Peyer's patch (tissue), 4 donors: ENCODE data around the gene TMEM147. TPM values are rescaled to one million over a fixed set of nuclear protein-coding genes. Genes with fewer than 3 reads are reported as not detected.

Experiments
- DNase-seq, 3 donors: peaks; one replicate each; pipeline ENCODE4 v3.0.0-alpha.2; 2017 to 2019
- H3K27ac ChIP-seq, 4 donors: fragments of 200-600 bp; sonication (generic); one replicate each; pipeline ENCODE4 v1.5.1; 2016 to 2019
- H3K27me3 ChIP-seq, 2 donors: fragments of 200-600 bp; sonication (generic); one replicate each; pipeline ENCODE4 v1.5.1; 2019
- H3K36me3 ChIP-seq, 3 donors: fragments of 200-600 bp; sonication (generic); one replicate each; pipeline ENCODE4 v1.5.1; 2016 to 2019
- H3K4me1 ChIP-seq, 4 donors: fragments of 200-600 bp; sonication (generic); one replicate each; pipeline ENCODE4 v1.5.1; 2016 to 2019
- H3K4me3 ChIP-seq, 4 donors: fragments of 200-600 bp; sonication (generic); 1 replicate in 3 of 4; 2 replicates in 1 of 4; pipeline ENCODE4 v1.5.1; 2016 to 2019; ENCODE audit warnings: mild to moderate bottlenecking in 1 of 4
- H3K9me3 ChIP-seq, 4 donors: fragments of 200-600 bp; sonication (generic); one replicate each; pipeline ENCODE4 v1.5.1; 2016 to 2019; ENCODE audit warnings: mild to moderate bottlenecking in 1 of 4
- CTCF ChIP-seq, 6 experiments: fragments of 450-650 bp in 4 of 6; fragments of 200-600 bp in 2 of 6; sonication (generic) in 1 of 6; IDR thresholded peaks; one replicate each; pipeline ENCODE4 v1.5.1; 2017 to 2019; ENCODE audit warnings: antibody characterized with exemption in 6 of 6, mild to moderate bottlenecking in 3 of 6, moderate library complexity in 1 of 6
- POLR2A ChIP-seq, 2 donors: fragments of 450-650 bp; IDR thresholded peaks; one replicate each; pipeline ENCODE4 v1.5.1; 2017; ENCODE audit warnings: antibody characterized with exemption in 2 of 2, mild to moderate bottlenecking in 2 of 2, moderate library complexity in 2 of 2
- total RNA-seq, 4 donors: library from RNA; depleted of rRNA; stranded (reverse); fragments of >200 nt; gene quantifications; one replicate each; pipeline ENCODE4 v1.1.0, GENCODE V29; 2016

Gene TMEM147
- total RNA-seq, 4 donors from 2014 or later, result 34.9 to 59.4 (median 50.9) TPM

- no peak overlapping the region for H3K27ac ChIP-seq
- TF ChIP-seq POLR2A (IDR thresholded peaks at IDR 0.05), result no peak
- TF ChIP-seq CTCF (IDR thresholded peaks at IDR 0.05), result no peak
- H3K4me1 ChIP-seq, result no peaks in the 10 kb centered on the region
- no peaks in the 10 kb centered on the region for H3K9me3 ChIP-seq
- no peak for DNase-seq
- H3K27me3 ChIP-seq, result no peaks in the 10 kb centered on the region
- no peaks in the 10 kb centered on the region for H3K36me3 ChIP-seq
- no peak overlapping the region for H3K4me3 ChIP-seq
Observed at GRCh38 chr19:35519291-35519690, 26.1 kb upstream of the TMEM147 start.

GRCh38 chr19:35521124-35521743 is 24.2 kb upstream of the TMEM147 start:
- no peak for DNase-seq
- Histone ChIP-seq H3K9me3 (no peaks in the 10 kb centered on the region), H3K4me1 (no peaks in the 10 kb centered on the region), H3K4me3 (no peak overlapping the region), H3K27ac (no peak overlapping the region), H3K36me3 (no peaks in the 10 kb centered on the region), H3K27me3 (no peaks in the 10 kb centered on the region)
- TF ChIP-seq CTCF (IDR thresholded peaks at IDR 0.05), result no peak
- TF ChIP-seq POLR2A (IDR thresholded peaks at IDR 0.05), result no peak

GRCh38 chr19:35522745-35523327 is 22.6 kb upstream of the TMEM147 start:
- Histone ChIP-seq H3K27me3 (no peaks in the 10 kb centered on the region), H3K9me3 (no peaks in the 10 kb centered on the region), H3K4me3 (no peak overlapping the region), H3K36me3 (no peaks in the 10 kb centered on the region), H3K27ac (no peak overlapping the region), H3K4me1 (no peaks in the 10 kb centered on the region)
- no peak for DNase-seq
- no peak for TF ChIP-seq POLR2A (IDR thresholded peaks at IDR 0.05)
- no peak for TF ChIP-seq CTCF (IDR thresholded peaks at IDR 0.05)

GRCh38 chr19:35524181-35524837 is 21.1 kb upstream of the TMEM147 start:
- H3K4me3 ChIP-seq, result no peak overlapping the region
- H3K9me3 ChIP-seq, result no peaks in the 10 kb centered on the region
- no peak overlapping the region for H3K27ac ChIP-seq
- DNase-seq, result no peak
- TF ChIP-seq CTCF (IDR thresholded peaks at IDR 0.05) (no peak), POLR2A (IDR thresholded peaks at IDR 0.05) (no peak)
- no peaks in the 10 kb centered on the region for H3K27me3 ChIP-seq
- no peaks in the 10 kb centered on the region for H3K36me3 ChIP-seq
- H3K4me1 ChIP-seq, result no peaks in the 10 kb centered on the region

- Histone ChIP-seq H3K27me3 (no peaks in the 10 kb centered on the region), H3K4me3 (no peak overlapping the region), H3K9me3 (no peaks in the 10 kb centered on the region), H3K4me1 (no peaks in the 10 kb centered on the region), H3K36me3 (no peaks in the 10 kb centered on the region), H3K27ac (no peak overlapping the region)
- TF ChIP-seq CTCF (IDR thresholded peaks at IDR 0.05) (no peak), POLR2A (IDR thresholded peaks at IDR 0.05) (no peak)
- no peak for DNase-seq
Observed at GRCh38 chr19:35525873-35526272, 19.6 kb upstream of the TMEM147 start.
